Midbrain (tissue), 1 donor: ENCODE data around the gene GTPBP3.
A peak's percentile ranks its signal among the peaks of the same experiment; 100 is the strongest.
"Not testable (repeated sequence)": the region's sequence is repeated elsewhere in the genome, so short reads cannot be mapped to it uniquely, and the experiment has no call there.

ENCODE experiments used
- DNase-seq: peaks from one replicate; lab custom pipeline; 2025; lab: John Stamatoyannopoulos, UW

Gene GTPBP3

DNA sequence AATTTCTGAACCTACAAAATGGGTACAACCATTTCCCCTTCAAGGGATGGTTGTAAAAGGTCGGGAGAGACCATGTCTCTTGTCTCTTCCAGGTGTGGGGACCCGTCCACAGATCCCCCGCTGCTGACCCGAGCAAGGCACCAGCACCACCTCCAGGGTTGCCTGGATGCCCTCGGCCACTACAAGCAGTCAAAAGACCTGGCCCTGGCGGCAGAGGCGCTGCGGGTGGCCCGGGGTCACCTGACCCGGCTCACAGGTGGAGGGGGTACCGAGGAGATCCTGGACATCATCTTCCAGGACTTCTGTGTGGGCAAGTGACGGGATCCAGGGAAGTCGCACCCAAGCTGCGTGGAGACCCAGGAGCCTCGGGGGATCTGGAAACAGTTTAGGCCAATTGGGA is 4.0 kb downstream of the GTPBP3 start:
- DNase-seq: no peak

DNA sequence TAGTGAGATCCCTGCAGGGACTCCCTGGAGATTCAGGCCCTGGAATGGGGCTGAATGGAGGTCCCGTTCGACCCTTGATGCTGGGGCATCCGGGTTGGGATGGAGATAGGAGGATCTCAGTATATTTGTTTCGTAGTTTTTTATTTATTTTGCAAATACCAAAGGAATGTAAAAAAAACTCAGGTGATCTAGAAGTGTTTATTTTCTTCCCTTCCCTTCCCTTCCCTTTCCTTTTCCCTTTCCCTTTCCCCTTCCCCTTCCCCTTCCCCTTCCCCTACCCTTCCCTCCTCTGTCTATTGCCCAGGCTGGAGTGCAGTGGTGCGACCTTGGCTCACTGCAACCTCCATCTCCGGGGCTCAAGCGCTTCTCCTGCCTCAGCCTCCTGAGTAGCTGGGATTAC is 4.5 kb downstream of the GTPBP3 start:
- DNase-seq: no peak

GRCh38 chr19:17346109-17346671 is 8.8 kb downstream of the GTPBP3 start:
- DNase-seq: peak; percentile 75

- no peak for DNase-seq
These were observed 10.0 kb downstream of the GTPBP3 start for GRCh38 chr19:17347361-17347760.

GRCh38 chr19:17347877-17348276 is 10.5 kb downstream of the GTPBP3 start:
- no peak for DNase-seq

- no peak for DNase-seq
These were observed 11.3 kb downstream of the GTPBP3 start for GRCh38 chr19:17348700-17349099.

GRCh38 chr19:17351815-17352435 is 14.6 kb downstream of the GTPBP3 start:
- DNase-seq: no peak

DNA sequence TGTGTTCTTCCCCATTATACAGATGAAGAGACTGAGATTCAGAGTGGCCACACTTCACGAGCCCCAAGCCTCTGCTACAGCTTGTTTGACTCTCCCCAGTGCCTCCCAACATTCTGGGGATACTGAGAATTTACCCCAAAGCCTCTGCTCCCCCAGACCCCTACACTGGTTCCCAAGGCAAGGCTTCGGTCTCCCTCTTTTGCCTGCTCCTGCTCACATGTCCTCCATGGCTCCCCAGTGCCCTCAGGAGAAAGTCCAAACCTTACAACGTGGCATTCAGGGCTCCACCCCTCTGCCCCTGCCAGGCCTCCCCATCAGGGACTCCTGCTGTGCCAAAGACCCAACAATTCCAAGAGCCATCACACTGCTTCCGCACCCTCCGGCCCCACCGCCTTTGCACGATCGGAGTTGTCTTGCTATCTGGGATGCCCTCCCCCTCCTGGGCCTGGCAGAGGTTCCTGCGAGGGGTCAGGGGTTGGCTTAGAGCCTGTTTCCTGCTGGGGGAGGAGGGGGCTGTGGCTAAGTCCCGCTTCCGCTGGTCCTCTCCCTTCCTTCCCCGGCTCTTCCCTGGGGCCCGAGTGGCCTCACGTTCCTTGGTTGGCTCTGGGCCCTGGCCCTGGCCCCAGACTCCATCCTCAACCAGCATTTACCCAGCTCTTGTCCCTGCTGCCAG is 15.4 kb downstream of the GTPBP3 start:
- no peak for DNase-seq

GRCh38 chr19:17353386-17353785 is 16.0 kb downstream of the GTPBP3 start:
- no peak for DNase-seq

- no peak for DNase-seq
These were observed 19.8 kb downstream of the GTPBP3 start for GRCh38 chr19:17357078-17357666.

GRCh38 chr19:17357724-17358123 is 20.4 kb downstream of the GTPBP3 start:
- DNase-seq: no peak

DNA sequence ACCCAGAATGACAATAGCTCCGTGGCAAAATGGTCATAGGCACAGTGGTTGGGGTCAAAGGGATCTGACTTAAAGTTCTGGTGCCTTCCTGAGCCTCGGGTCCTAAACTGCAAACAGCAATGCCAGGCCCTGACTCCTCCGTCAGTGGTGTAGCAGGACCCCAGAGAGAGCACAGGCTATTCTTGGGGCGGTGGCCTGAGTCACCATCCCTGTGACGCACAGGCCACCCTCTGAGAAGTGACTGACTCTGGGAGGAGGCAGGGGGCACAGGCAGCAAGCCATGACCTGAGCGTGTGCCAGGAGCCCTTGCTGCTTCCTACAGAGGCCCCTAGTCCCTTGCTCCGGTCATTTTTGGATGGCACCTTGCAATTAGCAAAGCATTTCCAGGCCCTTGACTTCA is 21.0 kb downstream of the GTPBP3 start:
- no peak for DNase-seq

DNA sequence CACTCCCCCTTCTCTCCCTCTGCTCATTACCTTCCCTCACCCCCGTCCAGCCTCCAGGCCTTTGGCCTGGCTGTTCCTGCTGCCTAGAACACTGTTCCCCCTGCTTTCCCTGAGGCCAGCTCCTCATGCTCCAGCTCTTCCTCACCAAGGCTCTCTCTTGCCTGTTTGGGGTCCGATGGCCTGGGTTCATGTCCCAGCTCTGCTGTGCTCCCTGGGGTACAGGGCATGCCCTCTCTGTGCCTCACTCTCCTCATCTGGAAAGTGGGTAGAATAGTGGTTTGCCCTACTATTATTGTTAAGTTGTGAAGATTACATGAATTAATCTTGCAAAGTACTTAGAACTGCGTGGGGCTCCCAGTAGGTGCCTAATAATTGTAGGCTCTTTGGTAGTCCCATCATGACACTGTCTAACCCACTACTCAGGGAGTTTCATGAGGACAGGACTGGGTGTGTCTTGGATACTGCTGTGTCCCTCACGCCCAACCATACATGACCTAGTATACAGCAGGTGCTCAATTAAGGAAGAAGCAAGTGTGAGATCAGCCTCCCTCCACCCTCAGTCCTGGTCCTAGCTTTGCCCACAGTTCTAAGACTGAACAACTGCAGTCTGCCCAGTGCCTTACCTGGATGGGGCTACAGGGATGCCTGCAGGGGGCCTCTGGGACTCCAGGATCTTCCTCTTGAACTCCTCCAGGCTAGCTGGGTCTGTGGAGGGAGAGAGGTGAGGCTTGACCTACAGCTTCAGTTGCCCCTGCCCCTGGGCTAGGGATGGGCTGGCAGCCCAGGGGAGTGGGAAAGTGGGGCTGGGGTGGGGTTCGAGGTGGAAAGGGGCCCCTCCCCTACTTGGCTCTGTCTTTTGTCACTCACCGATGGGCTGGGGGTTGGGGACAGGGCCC is 22.8 kb downstream of the GTPBP3 start:
- DNase-seq: no peak

DNA sequence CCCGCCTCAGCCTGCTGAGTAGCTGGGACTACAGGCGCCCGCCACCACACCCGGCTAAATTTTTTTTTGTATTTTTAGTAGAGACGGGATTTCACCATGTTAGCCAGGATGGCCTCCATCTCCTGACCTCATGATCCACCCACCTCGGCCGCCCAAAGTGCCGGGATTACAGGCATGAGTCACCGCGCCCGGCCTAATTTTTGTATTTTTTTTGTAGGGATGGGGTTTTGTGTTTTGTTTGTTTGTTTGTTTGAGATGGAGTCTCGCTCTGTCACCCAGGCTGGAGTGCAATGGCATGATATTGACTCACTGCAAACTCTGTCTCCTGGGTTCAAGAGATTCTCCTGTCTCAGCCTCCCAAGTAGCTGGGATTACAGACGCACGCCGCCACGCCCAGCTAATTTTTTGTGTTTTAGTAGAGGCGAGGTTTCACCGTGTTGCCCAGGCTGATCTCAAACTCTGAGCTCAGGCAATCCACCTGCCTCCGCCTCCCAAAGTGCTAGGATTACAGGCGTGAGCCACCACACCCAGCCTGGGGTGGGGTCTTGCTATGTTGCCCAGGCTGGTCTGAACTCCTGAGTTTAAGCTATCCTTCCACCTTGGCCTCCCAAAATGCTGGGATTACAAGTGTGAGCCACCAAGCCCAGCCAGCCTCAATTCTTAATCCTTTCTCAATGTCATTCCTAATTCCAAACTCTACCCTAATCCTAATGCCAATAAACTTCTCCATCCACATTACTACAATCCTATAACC is 26.7 kb downstream of the GTPBP3 start:
- not testable (repeated sequence) for DNase-seq

GRCh38 chr19:17365361-17365760 is 28.0 kb downstream of the GTPBP3 start:
- DNase-seq: no peak

- DNase-seq: peak; percentile 22
These were observed 32.8 kb downstream of the GTPBP3 start for GRCh38 chr19:17370026-17370587.

DNA sequence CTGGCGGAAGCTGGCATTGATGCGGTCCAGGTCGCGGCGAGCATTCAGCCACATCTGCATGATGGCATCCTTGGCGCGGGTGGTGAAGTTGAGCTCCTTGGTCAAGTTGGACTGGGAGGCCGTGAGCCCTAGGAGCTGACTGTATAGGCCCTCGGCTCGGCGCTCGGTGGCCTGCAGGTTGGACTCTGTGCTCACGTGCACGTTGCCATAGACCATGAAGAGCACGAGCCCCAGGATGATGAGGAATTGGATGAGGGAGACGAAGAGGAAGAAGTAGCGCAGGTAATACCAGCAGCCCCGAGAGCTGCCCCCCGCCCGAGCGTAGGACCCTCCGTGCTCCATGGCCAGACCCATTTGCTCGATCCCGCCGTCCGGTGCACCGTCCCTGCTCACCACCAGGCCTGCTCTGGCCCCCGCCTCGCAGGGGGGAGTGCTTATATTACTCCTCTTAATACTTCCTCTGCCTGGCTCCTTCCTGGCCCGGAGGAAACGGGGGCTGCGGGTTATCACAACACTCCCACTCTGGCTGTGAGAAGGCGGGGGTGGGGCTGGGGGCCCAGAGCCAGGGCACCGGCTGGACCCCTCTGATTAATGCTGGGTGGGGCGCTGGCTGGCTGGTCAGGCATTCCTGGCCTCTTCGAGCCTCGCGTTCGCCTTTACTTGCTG is 39.7 kb downstream of the GTPBP3 start, which contains the start of gene PLVAP:
TSS of gene PLVAP (minus strand) at position 408 of the 666 bp plus-strand sequence. CDS start at position 354, 54 bp downstream.
- no peak for DNase-seq

DNA sequence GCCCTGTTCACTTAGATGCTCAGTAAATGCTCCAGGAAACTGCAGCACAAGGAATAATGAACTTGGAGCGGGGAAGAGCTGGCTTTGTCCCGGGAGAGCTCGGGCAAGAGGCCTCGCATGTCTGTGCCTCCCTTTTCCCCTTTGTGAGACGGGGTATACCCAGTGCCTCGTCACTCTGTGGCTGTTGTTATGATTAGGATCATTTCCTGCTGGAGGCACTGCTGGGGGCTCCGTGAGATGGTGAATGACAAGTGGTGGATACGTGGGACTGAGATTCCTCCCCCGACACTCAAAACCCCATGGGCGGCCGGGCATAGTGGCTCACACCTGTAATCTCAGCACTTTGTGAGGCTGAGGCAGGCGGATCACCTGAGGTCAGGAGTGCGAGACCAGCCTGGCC is 40.9 kb downstream of the GTPBP3 start:
- DNase-seq: no peak

DNA sequence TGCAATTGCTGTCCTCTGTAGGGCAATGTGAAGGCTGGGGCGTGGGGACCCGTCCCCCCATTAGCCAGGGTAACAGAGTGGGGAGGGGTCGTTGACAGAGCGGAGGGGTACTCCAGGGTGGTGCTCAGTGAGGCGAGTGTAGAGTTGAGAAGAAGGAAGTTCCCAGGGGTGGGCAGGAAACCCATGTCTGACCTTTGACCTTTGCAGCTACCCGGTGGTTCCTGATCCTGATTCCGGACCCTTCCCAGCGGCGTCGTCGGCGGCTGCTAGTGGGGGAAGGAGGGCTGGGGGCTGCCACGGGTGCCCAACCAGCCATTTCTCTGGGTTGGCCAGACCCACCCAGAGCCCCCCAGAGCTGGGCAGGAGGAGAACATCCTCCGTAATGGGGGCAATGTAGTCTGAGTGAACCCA is 41.9 kb downstream of the GTPBP3 start:
- no peak for DNase-seq

DNA sequence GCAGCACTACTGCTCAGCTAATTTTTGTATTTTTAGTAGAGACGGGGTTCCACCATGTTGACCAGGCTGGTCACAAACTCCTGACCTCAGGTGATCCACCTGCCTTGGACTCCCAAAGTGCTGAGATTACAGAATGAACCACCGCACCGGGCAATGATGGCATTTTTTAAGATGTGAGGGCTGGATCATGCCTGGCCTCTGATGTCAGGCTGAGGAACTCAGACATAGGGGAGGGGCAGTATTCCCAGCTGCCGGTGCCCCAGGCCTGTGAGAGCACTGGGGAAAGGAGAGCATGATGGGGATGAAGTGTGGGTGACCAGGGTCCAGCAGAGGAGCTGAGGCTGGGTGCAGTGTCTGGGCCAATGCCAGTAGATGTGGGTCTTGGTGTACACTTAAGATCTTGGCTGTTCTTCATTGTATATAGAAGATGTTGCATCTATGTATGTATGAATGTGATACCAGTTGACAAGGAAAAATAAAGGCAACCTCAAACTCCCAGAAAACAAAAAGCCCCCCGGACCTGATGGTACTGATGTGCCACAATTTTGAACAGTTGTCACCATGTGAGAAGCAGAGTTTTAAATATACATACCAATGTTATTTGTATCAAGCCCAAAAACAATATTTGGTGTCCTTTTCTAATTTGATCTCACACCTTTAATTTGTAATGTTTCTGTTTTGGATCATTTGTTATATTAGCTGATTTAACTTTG is 43.2 kb downstream of the GTPBP3 start:
- DNase-seq: no peak
